HEK293T (cell line): ENCODE results near the gene KDM2A.

ENCODE experiments used
- BHLHE40 ChIP-seq: fragments of 450-650 bp; IDR thresholded peaks from 2 replicates; pipeline ENCODE4 v1.6.1; 2016; ENCODE audit warnings: mild to moderate bottlenecking, moderate library complexity, borderline replicate concordance
- ELF4 ChIP-seq: fragments of 450-650 bp; IDR thresholded peaks from 2 replicates; pipeline ENCODE4 v1.6.1; 2017; ENCODE audit warnings: antibody characterized with exemption
- FOXM1 ChIP-seq: fragments of 450-650 bp; IDR thresholded peaks from 2 replicates; pipeline ENCODE4 v1.6.1; 2017; ENCODE audit warnings: mild to moderate bottlenecking, borderline replicate concordance
- HDGF ChIP-seq: fragments of 450-650 bp; IDR thresholded peaks from 2 replicates; pipeline ENCODE4 v1.6.1; 2017; ENCODE audit warnings: antibody characterized with exemption, borderline replicate concordance
- L3MBTL2 ChIP-seq: fragments of 450-650 bp; conservative IDR thresholded peaks from 2 replicates; pipeline ENCODE4 v1.6.1; 2016; ENCODE audit warnings: mild to moderate bottlenecking
- PKNOX1 ChIP-seq: fragments of 450-650 bp; IDR thresholded peaks from 2 replicates; pipeline ENCODE4 v1.6.1; 2016
- SP1 ChIP-seq: fragments of 450-650 bp; IDR thresholded peaks from 2 replicates; pipeline ENCODE4 v1.6.1; 2017

GRCh38 chr11:67095214-67095507 is 23.9 kb upstream of the KDM2A start:
- TF ChIP-seq HDGF (no peak), FOXM1 (no peak), SP1 (no peak), ELF4 (no peak), PKNOX1 (no peak), BHLHE40 (no peak), L3MBTL2 (no peak)
